Fibroblast of skin of abdomen (primary cell): ENCODE data around the gene FLT1.

Experiments used
- DNase-seq: peaks from one replicate; pipeline ENCODE4 v3.0.0-alpha.2; 2013

Gene FLT1

DNA sequence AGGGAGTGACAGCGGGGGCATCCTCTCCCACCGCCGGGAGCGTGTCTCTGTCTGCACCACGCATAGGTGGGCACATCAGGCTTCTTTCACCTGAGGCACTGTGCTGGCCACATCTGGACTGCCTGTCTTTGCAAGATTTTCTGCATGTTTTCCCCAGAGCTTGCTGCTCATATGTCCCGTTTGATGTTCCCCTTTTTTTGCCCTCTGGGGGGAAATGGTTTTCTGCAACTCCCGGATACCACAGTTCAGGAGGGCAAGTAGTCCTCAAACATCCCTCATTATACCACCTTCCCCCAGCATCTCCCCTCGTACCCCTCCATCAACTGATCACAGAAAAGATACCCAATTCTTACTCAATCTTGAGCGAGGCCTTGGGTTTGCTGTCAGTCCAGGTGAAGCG, 188.6 kb downstream of the FLT1 start:
- no peak for DNase-seq

DNA sequence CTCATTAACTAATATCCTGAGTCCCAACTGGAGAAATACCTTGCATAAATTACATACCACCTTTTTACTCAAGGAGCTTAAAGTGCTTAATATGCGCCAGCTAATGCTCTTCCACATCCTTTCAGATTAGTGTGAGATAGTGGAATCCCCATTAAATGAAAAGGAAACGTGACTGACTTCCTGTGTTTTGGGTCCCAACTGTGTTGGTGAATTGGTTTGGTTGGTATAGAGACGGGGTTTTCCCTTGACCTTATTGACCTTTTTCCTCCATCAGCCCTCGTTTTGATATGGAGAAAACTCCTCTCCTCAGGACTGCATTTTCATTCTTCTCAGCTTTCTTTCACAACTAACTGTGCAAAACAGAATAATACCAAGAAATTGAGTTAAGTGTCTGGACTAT, 193.1 kb downstream of the FLT1 start:
- DNase-seq = no peak

DNA sequence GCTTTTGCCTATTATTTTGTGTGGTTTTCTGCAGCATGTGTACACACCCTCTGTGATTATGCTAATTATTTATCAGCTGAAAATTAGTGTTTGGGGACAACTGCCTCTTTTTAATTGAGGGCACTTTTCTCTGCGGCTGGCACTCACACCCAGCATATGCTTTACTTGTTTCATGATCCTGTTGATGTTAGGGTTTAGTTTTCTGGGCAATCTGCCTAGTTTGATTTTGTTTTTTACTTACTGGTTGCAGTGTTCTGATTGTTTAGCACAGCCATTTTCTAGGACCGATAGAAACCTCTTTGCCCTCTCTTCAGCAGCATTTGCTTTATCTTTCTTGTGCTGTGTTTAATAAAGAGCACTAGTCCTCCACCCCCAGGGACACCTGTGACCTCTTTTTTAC, 195.0 kb downstream of the FLT1 start:
- no peak for DNase-seq

- no peak for DNase-seq
Observed at GRCh38 chr13:28297341-28297740, 197.6 kb downstream of the FLT1 start.

GRCh38 chr13:28286263-28286662, 208.7 kb downstream of the FLT1 start:
- no peak for DNase-seq

DNA sequence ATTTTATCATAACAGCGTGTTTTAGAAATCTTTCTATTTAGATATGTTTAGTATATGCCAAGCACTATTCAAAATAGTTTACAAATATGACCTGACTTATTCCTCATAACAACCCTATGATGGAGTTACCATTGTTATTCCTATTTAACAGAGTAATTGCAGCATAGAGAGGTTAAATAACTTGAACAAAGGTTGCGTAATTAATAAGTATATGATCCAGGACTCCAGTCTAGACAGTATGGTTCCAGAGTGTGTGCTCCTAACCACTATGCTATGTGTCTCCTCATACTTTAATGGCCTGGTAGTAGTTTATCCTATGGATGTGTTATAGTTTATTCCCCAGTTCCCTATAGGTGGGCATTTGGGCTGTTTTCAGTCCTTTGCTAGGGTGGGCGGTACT, 211.3 kb downstream of the FLT1 start:
- DNase-seq = no peak

- DNase-seq = no peak
Observed at GRCh38 chr13:28282451-28282850, 212.5 kb downstream of the FLT1 start.

DNA sequence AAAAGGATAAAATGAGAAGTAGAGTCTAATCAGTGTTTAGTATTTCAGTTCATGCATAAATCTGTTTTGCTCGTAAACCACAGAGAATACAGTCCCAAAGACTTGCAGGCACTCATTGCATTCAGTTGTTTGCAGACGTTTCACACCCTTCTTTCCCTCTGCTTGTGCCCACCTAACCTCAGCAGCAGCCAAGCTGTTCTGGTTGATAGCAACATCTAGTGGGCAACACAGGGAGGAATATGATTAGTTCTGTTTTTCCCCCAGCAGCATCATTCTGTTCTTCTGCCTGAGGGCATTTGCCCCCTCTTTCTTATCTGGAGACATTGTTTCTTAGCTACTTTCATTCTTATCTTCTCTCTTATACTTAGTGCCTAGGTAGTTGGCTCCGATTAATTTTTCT, 221.0 kb downstream of the FLT1 start:
- DNase-seq = no peak

DNA sequence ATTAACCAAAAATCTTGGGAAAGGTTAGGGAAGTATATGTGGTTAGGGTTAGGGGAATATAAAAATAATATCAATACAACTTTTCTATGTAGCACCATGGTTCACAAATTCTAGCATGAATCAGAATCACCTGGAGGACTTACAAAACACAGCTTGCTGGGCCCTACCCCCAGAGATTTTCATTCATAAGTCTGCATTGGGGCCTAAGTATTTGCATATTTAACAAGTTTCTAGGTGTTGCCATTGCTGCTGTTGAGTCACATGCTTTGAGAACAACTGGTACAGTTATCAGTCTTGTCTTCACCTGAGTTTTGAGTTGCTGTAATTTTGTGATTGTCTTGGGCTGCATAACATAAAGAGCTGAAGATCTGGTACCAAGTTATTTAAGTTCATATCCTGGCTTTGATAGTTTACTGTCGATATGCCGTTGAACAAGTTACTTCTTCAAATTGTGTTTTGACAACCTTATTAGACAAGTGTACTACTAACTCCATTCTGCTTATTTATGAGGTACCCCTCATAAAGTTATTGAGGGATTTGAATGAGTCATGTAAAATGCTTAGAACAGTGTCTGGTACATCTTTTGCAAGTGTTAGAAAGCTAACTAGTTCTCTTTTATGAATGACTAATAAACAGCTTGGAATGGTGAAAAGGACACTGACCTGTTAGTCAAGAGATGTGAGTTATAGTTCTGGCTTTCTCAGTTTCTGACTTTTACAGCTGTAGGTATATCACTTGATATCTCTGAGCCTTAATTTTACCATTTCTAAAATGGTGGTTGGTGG, 223.7 kb downstream of the FLT1 start:
- no peak for DNase-seq

DNA sequence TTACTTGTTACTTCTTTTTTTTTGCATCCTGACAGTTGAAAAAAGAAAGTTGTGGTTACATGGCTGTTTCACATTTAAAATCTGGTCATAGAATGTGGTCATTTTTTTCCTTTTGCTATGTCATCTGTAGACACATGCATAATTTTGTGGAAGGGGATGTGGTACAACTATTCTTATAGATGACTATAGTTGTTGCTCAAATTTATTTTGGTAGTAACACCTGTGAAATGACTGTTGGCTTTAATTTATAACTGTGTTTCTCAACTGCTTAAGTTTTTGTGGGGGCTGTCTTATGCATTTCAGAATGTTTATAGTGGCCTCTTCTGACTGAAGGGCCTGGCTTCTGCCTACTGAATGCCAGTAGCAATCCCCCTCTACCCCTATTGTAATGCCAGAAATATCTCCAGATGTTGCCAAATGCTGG, 226.1 kb downstream of the FLT1 start:
- DNase-seq = no peak

DNA sequence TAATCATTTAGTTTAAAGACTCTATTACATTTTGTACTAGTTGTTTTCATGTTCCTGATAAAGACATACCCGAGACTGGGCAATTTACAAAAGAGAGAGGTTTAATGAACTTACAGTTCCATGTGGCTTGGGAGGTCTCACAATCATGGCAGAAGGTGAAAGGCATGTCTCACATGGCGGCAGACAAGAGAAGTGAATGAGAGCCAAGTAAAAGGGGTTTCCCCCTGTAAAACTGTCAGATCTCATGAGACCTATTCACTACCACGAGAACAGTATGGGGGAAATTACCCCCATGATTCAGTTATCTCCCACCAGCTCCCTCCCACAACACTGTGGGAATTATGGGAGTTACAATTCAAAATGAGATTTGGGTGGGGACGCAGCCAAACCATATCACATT, 227.4 kb downstream of the FLT1 start:
- DNase-seq = no peak

- DNase-seq = no peak
Observed at GRCh38 chr13:28258417-28258816, 236.5 kb downstream of the FLT1 start.

DNA sequence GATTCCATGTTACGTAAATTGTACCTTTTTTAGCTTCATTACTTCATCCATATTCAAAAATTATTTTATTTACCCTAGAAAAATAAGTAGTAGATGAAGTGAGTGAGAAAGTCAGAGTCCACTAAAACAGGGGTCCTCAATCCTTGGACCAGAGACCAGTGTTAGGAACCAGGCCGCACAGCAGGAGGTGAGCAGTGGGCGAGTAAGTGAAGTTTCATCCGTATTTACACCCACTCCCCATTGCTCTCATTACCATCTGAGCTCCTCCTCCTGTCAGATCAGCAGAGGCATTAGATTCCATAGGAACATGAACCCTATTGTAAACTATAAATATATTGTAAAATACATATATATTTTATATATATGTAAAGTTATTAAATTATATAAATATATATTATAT, 237.6 kb downstream of the FLT1 start:
- DNase-seq = no peak

DNA sequence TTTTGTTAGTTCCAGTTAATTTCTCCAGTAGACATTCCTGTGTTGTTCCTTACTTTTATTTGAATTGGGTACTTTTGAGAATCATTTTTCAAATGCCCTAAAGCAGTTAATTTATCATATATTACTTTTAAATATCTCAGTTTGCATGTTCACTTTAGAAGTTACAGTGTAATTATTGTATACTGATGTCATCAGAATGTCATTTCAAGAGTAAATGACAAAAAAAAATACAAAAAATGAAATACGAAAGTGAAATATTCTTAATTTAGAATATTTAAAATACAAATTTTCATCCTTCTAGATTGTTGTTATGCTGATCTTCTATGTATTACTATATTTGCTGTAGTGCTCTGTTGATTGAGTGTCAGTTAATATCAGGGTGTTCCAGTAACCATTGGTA, 242.4 kb downstream of the FLT1 start:
- no peak for DNase-seq

DNA sequence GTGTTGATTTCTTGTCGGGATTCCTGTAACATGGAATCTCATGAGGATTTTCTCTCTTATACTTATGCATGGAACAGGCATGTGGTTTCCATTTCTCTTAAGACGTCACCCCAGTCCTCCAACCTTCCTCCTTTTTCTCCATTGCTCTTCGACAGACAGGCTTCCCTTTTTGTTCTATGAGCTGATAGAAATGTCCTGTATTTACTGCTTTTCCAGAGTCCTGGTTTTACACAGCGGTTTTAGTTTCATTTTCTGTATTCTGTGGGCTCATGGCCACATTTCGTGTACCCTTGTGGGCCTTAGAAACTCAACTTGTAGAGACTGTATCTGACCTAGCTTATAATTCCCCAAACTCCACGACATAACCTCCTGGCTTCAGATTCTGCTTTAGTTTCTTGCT, 243.5 kb downstream of the FLT1 start:
- no peak for DNase-seq

- no peak for DNase-seq
Observed at GRCh38 chr13:28250542-28250941, 244.4 kb downstream of the FLT1 start.
